ENCODE measurements around the gene TLN1.
A peak's percentile ranks its signal among the peaks of the same experiment; 100 is the strongest.

Gene TLN1

DNA sequence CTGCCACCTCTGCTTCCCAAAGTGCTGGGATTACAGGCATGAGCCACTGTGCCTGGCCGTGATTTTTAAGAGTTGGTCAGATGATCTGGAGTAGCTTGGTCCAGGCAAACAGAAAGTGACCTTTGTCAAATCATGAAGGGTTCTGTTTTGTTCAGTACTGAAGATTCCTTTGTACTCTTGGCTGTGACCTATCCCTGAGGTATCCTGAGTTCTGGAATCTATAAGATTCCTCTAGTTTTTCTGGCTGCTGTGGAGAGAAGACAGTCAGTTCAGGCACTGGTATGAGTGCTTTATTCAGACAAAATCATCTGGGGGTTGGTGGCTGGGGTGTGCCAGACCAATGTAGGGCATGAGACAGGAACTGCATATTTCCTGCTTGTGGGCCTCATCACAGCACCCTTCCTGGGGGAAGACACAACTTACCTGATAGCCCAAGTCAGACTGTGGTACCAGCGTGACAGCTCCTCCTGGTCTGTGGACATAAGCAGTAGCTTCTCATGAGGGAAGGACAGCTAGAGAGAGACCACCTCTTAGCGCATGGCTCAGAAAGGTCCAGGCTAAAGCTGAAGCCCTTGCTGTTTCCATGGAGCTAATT is 70.1 kb downstream of the TLN1 start:
- no peak for DNase-seq (ENCODE audit: low spot score)

DNA sequence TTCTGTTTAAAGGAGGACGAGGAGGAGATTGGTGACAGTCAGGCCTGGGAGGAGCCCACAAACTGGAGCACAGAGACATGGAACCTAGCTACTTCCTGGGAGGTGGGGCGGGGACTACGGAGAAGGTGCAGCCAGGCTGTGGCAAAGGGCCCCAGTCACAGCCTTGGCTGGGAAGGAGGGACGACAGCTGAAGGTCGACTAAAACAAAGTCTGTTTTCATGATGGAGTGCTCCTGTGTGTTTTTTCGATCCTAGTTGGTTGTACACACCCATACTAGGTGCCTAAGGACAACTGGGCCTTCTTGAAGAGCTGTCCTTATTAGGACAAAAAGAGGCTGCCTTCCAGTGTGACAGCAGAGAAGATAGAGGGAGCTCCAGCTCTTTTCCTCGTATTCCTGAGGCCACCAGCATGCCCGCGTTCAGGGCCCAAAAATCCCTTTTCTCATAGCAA is 71.0 kb downstream of the TLN1 start:
- DNase-seq (ENCODE audit: low spot score), result no peak

DNA sequence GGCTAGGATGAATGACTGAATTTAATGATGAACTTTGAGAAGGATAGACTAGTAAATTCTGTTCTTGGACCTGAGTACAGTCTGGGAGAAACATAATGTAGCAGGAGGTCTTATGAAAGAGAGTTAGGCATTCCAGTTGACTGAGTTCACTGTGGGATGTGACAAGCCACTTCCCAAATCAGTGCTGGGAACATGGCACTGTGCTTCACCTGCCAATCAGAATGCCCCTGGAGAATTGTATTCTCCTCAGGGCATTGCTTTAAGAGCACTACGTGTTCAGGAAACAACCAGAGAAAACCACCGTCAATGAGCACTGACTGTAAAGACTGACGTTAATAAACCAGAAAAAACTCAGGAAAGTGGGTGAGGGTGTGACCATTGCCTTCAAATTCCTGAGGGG is 72.7 kb downstream of the TLN1 start:
- no peak for DNase-seq (ENCODE audit: low spot score)

DNA sequence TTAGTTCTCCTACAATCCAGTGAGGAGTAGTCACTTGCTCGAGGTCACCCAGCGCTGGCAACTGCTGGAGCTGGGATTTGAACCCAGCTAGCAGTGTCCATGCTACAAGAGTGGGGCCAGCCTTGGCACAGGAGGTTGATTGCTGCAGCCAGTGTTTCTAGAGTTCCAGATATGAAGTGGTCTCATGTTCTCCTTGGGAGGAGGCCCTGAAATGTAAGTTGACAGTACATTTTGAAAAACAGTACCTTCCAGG is 73.1 kb downstream of the TLN1 start:
- no peak for DNase-seq (ENCODE audit: low spot score)

DNA sequence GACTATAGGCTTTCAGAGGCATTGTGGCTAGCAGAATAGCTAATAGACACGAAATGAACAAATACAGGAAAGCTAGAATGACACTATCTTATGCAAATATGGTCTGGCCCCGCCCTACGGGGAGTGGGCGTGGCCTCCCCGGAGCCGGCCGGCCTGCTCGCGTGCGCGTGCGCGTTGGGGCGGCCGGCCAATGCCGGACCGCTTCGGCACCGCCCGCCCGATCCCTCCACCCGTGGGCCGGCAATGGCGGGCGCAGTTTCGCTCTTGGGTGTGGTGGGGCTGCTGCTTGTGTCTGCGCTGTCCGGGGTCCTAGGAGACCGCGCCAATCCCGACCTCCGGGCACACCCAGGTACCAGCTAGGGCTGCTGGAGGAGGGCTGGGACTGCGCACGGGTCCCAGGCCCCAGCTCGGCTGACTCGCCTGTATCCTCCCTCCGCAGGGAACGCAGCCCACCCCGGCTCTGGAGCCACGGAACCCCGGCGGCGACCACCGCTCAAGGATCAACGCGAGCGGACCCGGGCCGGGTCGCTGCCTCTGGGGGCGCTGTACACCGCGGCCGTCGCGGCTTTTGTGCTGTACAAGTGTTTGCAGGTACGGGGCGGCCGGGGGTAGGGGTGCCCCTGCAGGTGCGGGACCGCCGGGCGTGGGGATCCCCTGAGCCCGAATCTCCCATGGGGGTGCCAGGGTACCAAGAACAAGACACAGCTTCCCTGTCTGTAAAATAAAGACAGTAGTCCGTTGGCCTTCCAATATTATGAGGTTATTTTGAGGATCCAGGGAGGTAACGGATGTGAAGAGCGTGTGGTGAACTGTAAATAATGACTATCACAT is 73.6 kb downstream of the TLN1 start, which contains the start of gene CCDC107:
Gene CCDC107 (plus strand): TSS at position 156 of the 831 bp plus-strand sequence. CDS start 88 bp downstream, at position 244.
- DNase-seq (ENCODE audit: low spot score), result peak; percentile 97

DNA sequence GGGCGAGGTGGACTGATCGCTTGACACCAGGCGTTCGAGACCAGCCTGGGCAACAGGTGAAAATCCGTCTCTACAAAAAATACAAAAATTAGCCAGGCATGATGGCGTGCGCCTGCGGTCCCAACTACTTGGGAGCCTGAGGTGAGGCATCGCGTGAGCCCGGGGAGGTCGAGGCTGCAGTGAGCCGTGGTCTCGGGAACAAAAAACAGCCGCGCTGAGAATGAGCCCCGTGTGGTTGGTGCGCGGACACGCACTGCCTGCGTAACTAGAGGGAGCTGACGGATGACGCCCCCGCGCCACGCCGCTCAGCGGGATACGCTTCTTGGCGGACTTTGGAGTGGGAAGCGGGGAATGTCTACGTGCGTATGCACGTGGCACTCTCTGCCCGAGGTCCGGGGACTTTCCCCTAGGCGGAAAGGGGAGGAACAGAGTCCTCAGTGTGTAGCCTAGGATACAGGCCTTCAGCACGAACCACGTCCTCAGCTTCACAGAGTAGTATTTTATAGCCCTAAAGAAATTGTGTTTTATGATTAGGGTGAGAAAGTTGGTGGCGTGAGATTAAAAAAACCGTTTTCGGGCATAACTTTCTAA is 74.4 kb downstream of the TLN1 start, which contains the start of gene RMRP:
Gene RMRP (minus strand): TSS at position 474 of the 591 bp plus-strand sequence.
- DNase-seq (ENCODE audit: low spot score), result peak; percentile 78

DNA sequence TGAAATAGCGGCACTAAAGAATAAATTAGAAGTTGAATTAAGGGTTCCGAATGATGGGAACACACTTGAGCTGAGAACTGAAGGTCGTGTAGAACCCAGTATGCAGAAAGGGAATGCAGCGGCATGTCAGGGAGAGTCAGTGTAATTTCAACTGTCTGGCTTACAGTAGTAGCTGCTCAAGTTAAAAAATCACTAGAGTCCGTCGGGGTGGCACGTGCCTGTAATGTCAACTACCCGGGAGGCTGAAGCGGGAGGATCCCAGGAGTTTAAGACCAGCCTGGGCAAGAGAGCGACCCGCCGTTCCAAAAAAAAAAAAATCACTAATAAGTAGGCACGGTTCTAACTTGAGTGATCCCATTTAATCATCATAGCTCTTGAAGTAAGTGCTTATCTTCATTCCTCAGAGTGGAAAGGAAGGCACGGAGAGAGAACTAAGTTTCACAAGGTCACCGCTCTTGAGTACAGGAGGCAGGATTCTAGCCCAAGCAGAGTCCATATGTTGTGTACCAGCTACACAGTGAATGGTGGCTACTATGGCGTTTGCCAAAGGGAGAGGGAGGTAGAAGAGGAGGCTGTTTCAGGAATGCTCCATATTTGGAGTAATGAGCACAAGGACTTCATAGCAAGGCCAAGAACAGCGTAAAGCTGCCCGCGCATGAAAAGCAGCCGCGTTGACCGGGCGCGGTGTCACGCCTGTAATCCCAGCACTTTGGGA is 75.0 kb downstream of the TLN1 start:
- DNase-seq (ENCODE audit: low spot score), result no peak

DNA sequence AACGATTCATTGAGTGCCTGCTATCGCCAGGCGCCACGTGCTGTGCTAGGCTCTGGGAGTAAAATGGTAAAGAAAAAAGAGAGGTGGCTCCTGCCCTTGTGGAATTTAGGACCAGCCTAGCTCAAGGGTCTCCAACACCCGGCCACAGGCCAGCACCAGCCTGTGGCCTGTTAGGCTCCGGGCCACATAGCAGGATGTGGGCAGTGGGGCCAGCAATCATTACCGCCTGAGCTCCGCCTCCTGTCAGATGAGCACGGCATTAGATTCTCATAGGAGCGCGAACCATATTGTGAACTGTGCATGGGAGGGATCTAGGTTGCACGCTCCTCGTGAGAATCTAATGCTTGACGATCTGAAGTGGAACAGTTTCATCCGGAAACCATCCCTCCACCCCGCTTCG is 75.6 kb downstream of the TLN1 start:
- DNase-seq (ENCODE audit: low spot score), result no peak

DNA sequence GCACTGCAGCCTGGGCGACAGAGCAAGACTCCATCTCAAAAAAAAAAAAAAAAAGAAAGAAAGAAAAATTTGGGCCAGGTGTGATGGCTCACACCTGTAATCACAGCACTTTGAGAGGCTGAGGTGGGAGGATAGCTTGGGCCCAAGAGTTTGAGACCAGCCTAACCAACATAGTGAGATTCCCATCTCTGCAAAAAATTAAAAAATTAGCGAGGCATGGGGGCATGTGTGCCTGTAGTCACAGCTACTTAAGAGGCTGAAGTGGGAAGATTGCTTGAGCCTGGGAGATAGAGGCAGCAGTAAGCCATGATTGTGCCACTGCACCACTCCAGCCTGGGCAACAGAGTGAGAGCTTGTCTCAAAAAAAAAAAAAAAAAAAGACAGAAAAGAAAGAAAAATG is 78.4 kb downstream of the TLN1 start:
- DNase-seq (ENCODE audit: low spot score), result no peak

DNA sequence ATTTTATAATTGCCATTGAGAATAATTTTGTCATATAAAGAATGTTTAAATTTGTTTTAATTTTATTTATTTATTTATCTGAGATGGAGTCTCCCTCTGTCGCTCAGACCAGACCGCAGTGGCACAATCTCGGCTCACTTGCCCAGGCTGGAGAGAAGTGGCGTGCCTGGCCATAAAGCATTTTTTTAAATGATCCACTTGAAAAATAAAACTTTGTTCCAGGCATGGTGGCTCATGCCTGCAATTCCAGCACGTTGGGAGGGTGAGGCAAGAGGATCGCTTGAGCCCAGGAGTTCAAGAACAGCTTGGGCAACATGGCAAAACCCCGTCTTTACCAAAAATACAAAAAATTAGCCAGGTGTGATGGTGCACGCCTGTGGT is 79.2 kb downstream of the TLN1 start:
- DNase-seq (ENCODE audit: low spot score), result no peak

DNA sequence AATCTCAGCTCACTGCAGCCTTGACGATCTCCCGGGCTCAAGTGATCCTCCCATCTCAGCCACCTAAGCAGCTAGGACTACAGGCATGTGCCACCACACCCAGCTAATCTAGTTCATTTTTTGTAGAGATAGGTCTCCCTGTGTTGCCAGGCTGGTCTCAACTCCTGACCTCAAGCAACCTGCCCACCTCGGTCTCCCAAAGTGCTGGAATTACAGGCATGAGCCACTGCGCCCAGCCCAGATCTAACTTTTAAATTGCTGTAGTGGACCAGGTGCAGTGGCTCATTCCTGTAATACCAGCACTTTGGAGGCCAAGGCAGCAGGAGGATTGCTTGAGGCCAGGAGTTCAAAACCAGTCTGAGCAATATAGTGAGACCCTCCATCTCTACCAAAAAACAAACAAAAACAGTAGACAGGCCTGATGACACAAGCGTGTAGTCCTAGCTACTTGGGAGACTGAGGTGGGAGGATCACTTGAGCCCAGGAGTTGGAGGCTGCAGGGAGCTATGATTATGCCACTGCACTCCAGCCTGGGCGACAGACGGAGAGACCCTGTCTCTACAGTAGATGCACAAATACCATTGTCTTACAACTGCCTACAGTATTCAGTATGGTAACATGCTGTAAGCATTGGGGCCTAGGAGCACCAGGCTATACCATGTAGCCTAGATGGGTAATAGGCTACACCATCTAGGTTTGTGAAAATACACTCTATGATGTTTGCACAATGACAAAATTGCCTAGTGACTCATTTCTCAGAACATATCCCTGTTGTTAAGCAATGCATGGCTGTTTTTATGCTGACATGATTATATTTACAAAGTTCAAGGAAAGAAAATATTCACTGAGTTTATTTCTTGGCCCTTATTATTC is 79.8 kb downstream of the TLN1 start:
- DNase-seq (ENCODE audit: low spot score), result no peak

DNA sequence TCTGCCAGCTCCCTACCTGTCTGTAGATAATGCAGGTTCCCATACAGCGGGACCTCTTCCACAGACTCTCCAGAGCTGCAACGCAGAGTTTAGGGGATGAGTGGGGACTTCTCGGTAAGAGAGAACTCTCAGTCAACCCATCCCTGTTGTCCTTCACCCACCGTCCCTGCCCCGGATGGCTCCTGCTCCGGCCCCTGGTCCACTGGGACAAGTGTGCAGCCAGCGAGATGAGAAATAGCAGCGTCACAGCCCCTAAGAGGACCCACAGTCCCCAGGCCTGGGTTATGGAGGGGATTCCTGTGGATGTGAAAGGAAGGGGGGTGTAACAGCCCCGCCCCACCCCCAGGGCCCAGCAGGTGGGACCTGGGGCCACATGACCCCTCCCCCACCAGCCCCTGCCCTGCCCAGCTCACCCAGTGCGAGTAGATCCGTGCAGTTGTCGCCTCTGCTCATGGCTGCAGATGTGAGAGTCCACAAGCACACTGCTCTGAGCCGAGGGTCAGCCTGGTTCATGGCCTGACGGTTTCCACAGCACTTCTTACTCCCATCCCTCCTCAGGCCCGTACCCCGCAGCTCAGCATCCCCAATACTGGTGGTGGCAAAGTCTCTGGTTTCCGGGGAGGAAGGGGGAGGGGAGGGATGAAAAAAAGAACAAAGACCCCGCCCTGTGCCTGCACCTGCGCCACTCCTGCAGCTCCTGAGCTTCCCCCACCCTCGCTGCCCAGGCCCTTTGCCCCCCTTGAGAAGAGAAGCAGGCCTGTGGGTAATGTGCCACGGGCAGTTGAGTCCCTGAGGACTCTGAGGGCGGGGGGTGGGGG is 81.4 kb downstream of the TLN1 start, which contains the start of gene SIT1:
Gene SIT1 (minus strand): TSS at position 591 of the 818 bp plus-strand sequence. CDS start 78 bp downstream, at position 513.
- peak; percentile 50 for DNase-seq (ENCODE audit: low spot score)

DNA sequence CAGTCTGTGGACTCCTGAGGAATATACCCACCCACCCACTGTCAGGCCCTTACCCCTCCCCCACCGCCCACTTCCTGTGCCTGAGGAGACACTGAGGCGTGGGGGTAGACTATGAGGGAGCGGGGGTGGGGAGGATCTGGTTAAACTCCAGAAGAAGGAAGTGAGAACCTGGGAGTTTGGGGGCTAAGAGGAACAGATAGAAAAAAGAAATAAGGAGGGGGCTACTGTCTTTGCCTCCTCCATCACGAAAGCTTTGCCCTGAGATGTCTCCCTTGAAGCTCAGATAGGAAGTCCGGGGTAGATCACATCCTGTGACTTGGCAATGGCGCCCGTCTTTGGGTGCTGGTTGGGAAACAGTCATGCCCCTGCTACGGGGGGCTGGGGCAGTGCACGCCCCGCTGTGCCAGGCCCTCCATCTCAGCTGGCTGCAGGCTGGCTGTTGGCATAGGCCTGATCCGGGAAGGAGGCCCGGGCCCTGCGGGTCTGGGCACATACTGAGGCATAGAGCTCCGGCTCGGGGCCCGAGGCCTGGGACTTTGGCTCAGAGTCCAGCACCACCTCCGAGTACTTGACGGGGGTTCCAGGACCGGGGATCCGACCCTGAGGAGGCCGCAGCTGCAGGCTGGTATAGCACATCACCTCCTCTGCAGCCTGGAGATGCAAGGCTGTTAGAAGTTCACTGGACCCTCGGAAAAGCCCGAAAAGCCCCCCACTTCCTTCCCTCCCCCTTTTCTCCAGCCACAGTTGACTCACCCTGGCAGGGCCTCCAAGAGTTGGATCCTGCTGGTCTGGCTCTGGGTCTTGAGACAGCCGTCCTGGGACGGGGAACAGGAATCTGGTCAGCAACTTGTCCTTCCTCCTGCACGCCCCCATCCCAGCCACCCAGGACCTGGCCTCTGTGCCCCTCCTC is 82.3 kb downstream of the TLN1 start:
- peak; percentile 61 for DNase-seq (ENCODE audit: low spot score)

Measured in germinal center (tissue), 1 donor.